Measurements from ENCODE around the gene CSTPP1. TPM values are rescaled to one million over a fixed set of nuclear protein-coding genes. Genes with fewer than 3 reads are reported as not detected.
A peak's percentile ranks its signal among the peaks of the same experiment; 100 is the strongest.

The CSTPP1 gene
- total RNA-seq, 2 experiments from 2014 or later = 12.8 to 14.4 TPM

GRCh38 chr11:47002390-47002789 is 65.8 kb downstream of the CSTPP1 start:
- Mint-ChIP-seq H3K4me1 (ENCODE audit: low read depth) (peaks cover 50% of the 10 kb centered on the region), H3K27me3 (no peaks in the 10 kb centered on the region), H3K36me3 (ENCODE audit: low read depth) (peaks cover 15% of the 10 kb centered on the region), H3K27ac (no peak overlapping the region), H3K9me3 (peaks cover 2% of the 10 kb centered on the region), H3K4me3 (no peak overlapping the region)
- TF ChIP-seq CTCF (IDR thresholded peaks at IDR 0.05) = no peak
- ChIA-PET POLR2A (no interaction called here), CTCF (interaction anchor here (1.4 kb wide), 1 partner anchor 150 kb away, joined by 3 read pairs; no protein-coding TSS in a partner anchor)
- ATAC-seq (no peak), DNase-seq (no peak)
- intact Hi-C loops (cut with micrococcal nuclease) = no loop called here

- no peak for TF ChIP-seq CTCF (IDR thresholded peaks at IDR 0.05)
- Mint-ChIP-seq H3K36me3 (ENCODE audit: low read depth) (peaks cover 11% of the 10 kb centered on the region), H3K4me3 (no peak overlapping the region), H3K27ac (peak overlapping the region; percentile 66), H3K9me3 (peaks cover 2% of the 10 kb centered on the region), H3K27me3 (no peaks in the 10 kb centered on the region), H3K4me1 (ENCODE audit: low read depth) (peaks cover 47% of the 10 kb centered on the region)
- intact Hi-C loops (cut with micrococcal nuclease) = no loop called here
- POLR2A ChIA-PET = no interaction called here
- DNase-seq (peak; percentile 72), ATAC-seq (peak; percentile 66)
- CTCF ChIA-PET = interaction anchor here (1.0 to 1.4 kb wide), 2 partner anchors 96 to 149 kb away, joined by 3 read pairs; no protein-coding TSS in a partner anchor
These were observed 66.8 kb downstream of the CSTPP1 start for GRCh38 chr11:47003180-47003877.

- H3K4me3 Mint-ChIP-seq = no peak overlapping the region
These were observed 68.1 kb downstream of the CSTPP1 start for GRCh38 chr11:47004595-47005033.

GRCh38 chr11:47005441-47005840 is 68.9 kb downstream of the CSTPP1 start:
- H3K4me3 Mint-ChIP-seq = no peak overlapping the region
- intact Hi-C loops (cut with micrococcal nuclease) = no loop called here
- no peak overlapping the region for H3K27ac Mint-ChIP-seq
- CTCF ChIA-PET = no interaction called here
- ATAC-seq (no peak), DNase-seq (no peak)
- peaks cover 6% of the 10 kb centered on the region for H3K36me3 Mint-ChIP-seq (ENCODE audit: low read depth)
- no peak for TF ChIP-seq CTCF (IDR thresholded peaks at IDR 0.05)
- peaks cover 2% of the 10 kb centered on the region for H3K9me3 Mint-ChIP-seq
- POLR2A ChIA-PET = no interaction called here
- peaks cover 35% of the 10 kb centered on the region for H3K4me1 Mint-ChIP-seq (ENCODE audit: low read depth)
- H3K27me3 Mint-ChIP-seq = no peaks in the 10 kb centered on the region

More at GRCh38 chr11:47004595-47005033, 68.1 kb downstream of the CSTPP1 start:
- no peaks in the 10 kb centered on the region for H3K27me3 Mint-ChIP-seq
- DNase-seq (no peak), ATAC-seq (peak; percentile 68)
- TF ChIP-seq CTCF (IDR thresholded peaks at IDR 0.05) = no peak
- ChIA-PET CTCF (no interaction called here), POLR2A (no interaction called here)
- H3K27ac Mint-ChIP-seq = peak overlapping the region; percentile 10
- H3K4me1 Mint-ChIP-seq (ENCODE audit: low read depth) = peaks cover 43% of the 10 kb centered on the region
- H3K9me3 Mint-ChIP-seq = peaks cover 2% of the 10 kb centered on the region
- peaks cover 11% of the 10 kb centered on the region for H3K36me3 Mint-ChIP-seq (ENCODE audit: low read depth)
- intact Hi-C loops (cut with micrococcal nuclease) = no loop called here

GRCh38 chr11:47007579-47007978 is 71.0 kb downstream of the CSTPP1 start:
- ChIA-PET CTCF (no interaction called here), POLR2A (no interaction called here)
- peaks cover 2% of the 10 kb centered on the region for H3K9me3 Mint-ChIP-seq
- TF ChIP-seq CTCF (IDR thresholded peaks at IDR 0.05) = no peak
- no peaks in the 10 kb centered on the region for H3K27me3 Mint-ChIP-seq
- no peak for DNase-seq
- no peak for ATAC-seq
- H3K27ac Mint-ChIP-seq = no peak overlapping the region
- intact Hi-C loops (cut with micrococcal nuclease) = no loop called here
- H3K4me1 Mint-ChIP-seq (ENCODE audit: low read depth) = peaks cover 24% of the 10 kb centered on the region
- no peak overlapping the region for H3K4me3 Mint-ChIP-seq
- H3K36me3 Mint-ChIP-seq (ENCODE audit: low read depth) = peaks cover 6% of the 10 kb centered on the region
